ENCODE results near the gene DNPH1.

Gene DNPH1

GRCh38 chr6:43250992-43251373, 21.7 kb upstream of the DNPH1 start:
- peaks cover 0 to 20% (median 11%) of the 10 kb centered on the region in 4 donors for H3K4me1 ChIP-seq
- no peaks in the 10 kb centered on the region for H3K9me3 ChIP-seq
- intact Hi-C loops (cut with DNase I; ENCODE audit: low total_unique reads): no loop called here
- no peak overlapping the region for H3K4me3 ChIP-seq
- no peak overlapping the region for H3K27ac ChIP-seq
- peaks cover 0 to 49% of the 10 kb centered on the region in 2 donors for H3K27me3 ChIP-seq
- no peak for DNase-seq
- TF ChIP-seq CTCF (IDR thresholded peaks at IDR 0.05): no peak
- H3K36me3 ChIP-seq: no peaks in the 10 kb centered on the region

GRCh38 chr6:43248791-43249190, 19.5 kb upstream of the DNPH1 start:
- Histone ChIP-seq H3K27ac (no peak overlapping the region), H3K36me3 (no peaks in the 10 kb centered on the region), H3K4me3 (no peak overlapping the region), H3K27me3 (peaks cover 0 to 48% of the 10 kb centered on the region in 2 donors), H3K9me3 (no peaks in the 10 kb centered on the region), H3K4me1 (peaks cover 0 to 20% (median 11%) of the 10 kb centered on the region in 4 donors)
- no peak for TF ChIP-seq CTCF (IDR thresholded peaks at IDR 0.05)
- intact Hi-C loops (cut with DNase I; ENCODE audit: low total_unique reads): no loop called here
- no peak for DNase-seq

GRCh38 chr6:43248101-43248500, 18.8 kb upstream of the DNPH1 start:
- H3K4me3 ChIP-seq: peak overlapping the region in 1 of 2 donors; percentile 60
- DNase-seq: no peak
- intact Hi-C loops (cut with DNase I; ENCODE audit: low total_unique reads): no loop called here
- H3K36me3 ChIP-seq: no peaks in the 10 kb centered on the region
- TF ChIP-seq CTCF (IDR thresholded peaks at IDR 0.05): no peak
- peaks cover 0 to 48% of the 10 kb centered on the region in 2 donors for H3K27me3 ChIP-seq
- no peak overlapping the region for H3K27ac ChIP-seq
- H3K4me1 ChIP-seq: peaks cover 0 to 20% (median 11%) of the 10 kb centered on the region in 4 donors
- H3K9me3 ChIP-seq: no peaks in the 10 kb centered on the region

- peak overlapping the region; percentile 20 to 34 for H3K27ac ChIP-seq
These were observed 18.1 kb upstream of the DNPH1 start for GRCh38 chr6:43247114-43247999.

More at GRCh38 chr6:43247114-43247999, 18.1 kb upstream of the DNPH1 start:
- H3K36me3 ChIP-seq: no peaks in the 10 kb centered on the region
- no peaks in the 10 kb centered on the region for H3K9me3 ChIP-seq
- peak; percentile 67 to 84 for DNase-seq
- peak overlapping the region; percentile 49 to 60 for H3K4me3 ChIP-seq
- H3K27me3 ChIP-seq: peaks cover 0 to 46% of the 10 kb centered on the region in 2 donors
- intact Hi-C loops (cut with DNase I; ENCODE audit: low total_unique reads): no loop called here
- H3K4me1 ChIP-seq: peaks cover 0 to 20% (median 11%) of the 10 kb centered on the region in 4 donors
- no peak for TF ChIP-seq CTCF (IDR thresholded peaks at IDR 0.05)

Measured in tibial artery (tissue), 4 donors.